Endometrium (tissue), 2 donors: ENCODE results near the gene LAPTM5.

Experiments used
- FAIRE-seq: peaks from 2 replicates; lab custom pipeline; 2012; peaks lifted over from hg19 to GRCh38; lab: Jason Lieb, UNC
- donor health status: control.
- donor health status: control.

Gene LAPTM5

GRCh38 chr1:30728832-30729638, 28.5 kb downstream of the LAPTM5 start:
- no peak for FAIRE-seq

GRCh38 chr1:30728340-30728739, 29.2 kb downstream of the LAPTM5 start:
- no peak for FAIRE-seq

DNA sequence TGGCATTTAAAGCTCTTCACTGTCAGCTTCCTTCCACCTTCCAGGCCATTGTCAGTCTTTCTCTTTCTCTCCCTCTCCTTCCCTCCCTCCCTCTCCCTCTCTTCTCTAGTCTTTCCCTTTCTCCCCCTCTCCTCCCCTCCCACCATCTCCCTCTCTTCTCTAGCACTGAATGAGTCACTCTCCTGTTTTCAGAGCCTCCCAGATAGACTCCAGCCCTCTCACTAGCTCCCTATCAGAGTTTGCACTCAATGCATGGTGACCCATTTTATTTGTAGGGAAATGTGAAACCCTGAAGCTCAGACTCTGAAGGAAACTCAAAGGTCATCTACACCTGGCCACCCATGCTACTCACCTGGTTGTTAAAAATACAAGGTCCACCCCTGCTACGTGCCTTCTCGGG, 29.8 kb downstream of the LAPTM5 start:
- no peak for FAIRE-seq

- FAIRE-seq: no peak
Measured at GRCh38 chr1:30726773-30727684, 30.5 kb downstream of the LAPTM5 start.

GRCh38 chr1:30726236-30726635, 31.3 kb downstream of the LAPTM5 start:
- no peak for FAIRE-seq

GRCh38 chr1:30725450-30726095, 32.0 kb downstream of the LAPTM5 start:
- FAIRE-seq: no peak

DNA sequence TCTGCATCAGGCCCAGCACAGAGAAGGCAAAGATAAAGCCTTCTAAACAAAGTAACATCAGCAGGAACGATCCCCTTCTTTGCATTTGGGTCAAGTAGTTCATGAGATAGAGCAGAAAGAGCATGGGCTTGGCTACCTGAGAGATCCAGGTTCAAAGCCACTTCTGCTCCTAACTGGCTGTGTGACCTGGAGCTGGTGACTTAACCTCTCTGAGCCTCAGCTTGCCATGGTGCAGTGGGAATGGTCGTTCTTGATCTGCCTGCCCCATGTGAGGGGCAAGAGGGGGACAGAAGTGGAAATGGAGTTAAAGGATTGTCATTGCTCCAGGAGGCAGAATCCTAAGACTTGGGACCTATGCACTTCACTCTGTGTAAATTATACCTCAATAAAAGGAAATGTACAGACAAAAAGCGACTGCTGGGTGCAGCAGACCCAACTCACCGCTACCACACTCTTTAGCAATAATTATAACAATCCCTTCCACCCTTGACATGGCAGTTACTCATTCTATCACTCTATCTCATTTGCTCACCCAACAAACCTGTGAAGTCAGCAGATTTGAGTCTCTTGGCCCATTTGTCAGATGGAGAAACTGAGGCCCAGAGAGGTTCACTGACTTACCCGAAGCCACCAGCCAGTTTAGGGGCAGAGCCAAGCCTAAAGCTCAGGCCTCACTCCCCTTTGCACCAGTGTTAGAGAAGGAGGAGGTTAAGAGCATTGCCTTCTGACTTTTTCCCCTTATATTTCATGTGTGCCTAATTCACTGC, 32.7 kb downstream of the LAPTM5 start:
- FAIRE-seq: no peak

GRCh38 chr1:30724175-30724574, 33.4 kb downstream of the LAPTM5 start:
- FAIRE-seq: no peak

DNA sequence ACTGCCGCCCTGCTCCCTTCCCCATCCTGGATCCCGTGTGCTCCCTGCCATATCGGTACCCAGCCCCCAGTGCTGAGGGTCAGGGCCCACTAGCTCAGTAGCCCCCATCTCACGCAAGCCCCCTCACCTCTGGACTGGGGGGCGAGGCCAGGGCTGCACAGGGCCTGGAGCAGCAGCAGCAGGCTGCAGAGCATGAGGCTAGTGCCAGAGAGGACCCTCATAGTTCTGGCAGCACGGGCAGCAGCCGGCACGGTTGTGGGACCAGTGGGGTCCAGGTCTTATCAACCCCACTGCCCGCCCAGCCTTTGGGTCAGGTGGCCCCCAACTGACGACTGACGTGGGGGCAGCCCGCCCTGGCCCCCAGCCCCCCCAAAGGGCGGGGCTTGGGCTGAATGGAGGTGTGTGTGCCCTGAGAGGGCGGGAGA, 34.2 kb downstream of the LAPTM5 start, which contains the start of gene MATN1:
Gene MATN1 (minus strand): TSS at position 255 of the 425 bp plus-strand sequence. CDS start 34 bp downstream, at position 221.
- FAIRE-seq: no peak

DNA sequence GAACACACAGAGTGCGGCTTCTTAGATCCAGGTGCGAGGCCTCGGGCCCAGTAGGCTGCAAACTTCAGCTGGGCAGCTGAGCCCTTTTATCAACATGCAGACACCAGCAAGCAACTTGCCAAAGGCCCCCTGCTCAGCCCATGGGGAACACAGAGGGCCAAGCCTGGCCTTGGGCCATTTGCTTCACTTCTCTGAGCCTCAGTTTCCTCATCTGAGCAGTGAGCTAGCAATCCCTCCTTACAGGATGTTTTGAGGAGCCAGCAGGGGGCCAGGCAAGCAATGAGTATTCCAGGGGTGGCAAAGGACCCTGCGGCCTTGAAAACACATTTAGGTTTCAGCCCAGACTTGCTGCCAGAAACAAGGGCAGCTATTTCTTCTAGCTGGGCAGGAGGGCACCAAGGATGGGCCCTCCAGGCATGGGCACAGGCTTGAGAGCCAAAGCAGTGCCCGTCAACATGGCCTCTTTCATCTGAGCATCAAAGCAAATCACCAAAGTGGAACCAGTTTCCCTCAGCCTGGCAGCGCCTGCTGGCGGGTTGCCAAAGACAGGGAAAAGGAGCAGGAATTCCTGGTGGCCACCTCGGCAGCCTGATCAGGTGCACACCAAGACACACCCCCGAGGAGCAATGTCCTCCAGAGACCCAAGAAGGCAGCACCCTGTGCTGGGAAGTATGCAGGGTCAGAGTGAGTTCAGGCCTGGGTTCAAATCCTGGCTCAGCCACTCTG, 35.6 kb downstream of the LAPTM5 start:
- no peak for FAIRE-seq

GRCh38 chr1:30721341-30721793, 36.2 kb downstream of the LAPTM5 start:
- FAIRE-seq: no peak

- no peak for FAIRE-seq
Measured at GRCh38 chr1:30720271-30721223, 37.0 kb downstream of the LAPTM5 start.

- no peak for FAIRE-seq
Measured at GRCh38 chr1:30719406-30720270, 37.9 kb downstream of the LAPTM5 start.

DNA sequence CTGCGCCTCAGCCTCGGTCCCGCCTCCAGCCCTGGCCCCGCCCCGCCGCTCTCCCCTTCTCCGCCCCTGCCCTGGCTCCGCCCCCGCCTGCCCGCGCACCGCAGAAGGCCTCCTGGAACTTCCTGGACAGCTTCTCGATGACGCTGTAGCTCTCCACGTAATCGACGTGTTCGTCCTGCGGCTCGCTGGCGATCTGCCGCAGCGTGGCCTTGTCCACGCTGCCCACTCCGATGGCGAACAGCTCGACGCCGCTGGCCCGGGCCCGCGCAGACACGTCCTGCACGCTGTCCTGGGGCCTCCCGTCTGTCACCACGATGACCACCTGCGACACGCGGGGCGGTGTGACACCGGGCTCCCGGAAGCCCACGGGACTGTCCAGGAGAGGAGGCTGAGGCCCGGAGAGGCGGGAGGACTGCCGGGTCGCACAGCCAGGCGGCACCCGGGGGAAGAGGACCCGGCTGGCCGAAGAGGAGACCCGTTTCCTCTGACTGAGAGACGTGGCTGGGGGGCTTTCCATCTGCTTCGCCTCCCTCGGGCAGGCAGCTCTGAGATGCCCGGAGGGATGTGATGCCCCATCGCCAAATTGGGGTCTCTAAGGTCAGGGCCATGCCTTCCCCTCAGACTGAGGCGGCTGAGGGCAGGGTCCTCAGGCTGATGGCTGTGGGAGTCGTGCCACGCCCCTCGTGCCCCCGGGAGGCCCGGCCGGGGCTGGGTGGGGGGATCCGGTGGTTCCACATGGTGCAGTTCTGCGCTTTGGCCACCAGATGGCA, 38.8 kb downstream of the LAPTM5 start:
- FAIRE-seq: no peak

DNA sequence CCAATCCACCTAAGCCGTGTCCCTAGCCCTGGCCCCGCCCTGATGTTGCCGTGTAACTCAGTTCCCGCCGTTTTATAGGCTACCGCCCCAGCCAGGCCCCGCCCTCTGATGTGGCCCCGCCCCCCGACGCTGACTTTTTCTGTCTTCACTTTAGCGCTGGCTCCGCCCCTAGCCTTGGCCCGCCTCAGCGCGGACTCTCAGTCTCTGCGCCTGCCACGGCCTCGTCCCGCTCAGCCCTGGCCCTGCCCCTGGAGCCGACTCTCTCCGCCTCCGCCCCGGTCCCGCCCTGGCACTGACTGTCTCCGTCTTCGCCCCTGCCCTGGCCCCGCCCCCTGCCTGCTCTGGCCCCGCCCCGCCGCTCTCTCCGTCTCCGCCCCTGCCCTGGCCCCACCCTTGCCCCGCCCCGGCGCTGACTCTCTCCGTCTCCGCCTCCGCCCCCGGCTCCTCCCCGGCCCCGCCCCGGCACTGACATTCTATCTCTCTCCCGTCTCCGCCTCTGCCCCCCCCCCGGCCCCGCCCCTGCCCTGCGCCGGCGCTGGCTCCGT, 39.4 kb downstream of the LAPTM5 start:
- no peak for FAIRE-seq

DNA sequence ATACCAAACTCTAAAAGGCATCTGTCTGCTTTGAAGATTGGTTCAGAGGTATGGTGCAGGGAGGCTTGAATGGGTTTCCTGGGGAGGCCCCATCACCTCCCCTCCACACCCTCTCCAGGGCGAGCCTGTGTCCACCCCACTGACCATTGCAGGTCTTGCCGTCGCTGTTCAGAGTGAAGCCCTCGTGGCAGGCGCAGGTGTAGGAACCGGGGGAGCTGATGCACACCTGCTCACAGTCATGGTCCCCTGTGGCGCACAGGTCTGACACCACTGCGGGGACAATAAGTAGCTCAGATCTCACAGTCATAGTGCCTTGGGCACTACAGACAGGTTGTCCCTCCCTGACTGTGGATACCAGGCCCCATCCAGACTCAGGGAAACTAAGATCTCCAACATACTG, 40.9 kb downstream of the LAPTM5 start:
- no peak for FAIRE-seq

DNA sequence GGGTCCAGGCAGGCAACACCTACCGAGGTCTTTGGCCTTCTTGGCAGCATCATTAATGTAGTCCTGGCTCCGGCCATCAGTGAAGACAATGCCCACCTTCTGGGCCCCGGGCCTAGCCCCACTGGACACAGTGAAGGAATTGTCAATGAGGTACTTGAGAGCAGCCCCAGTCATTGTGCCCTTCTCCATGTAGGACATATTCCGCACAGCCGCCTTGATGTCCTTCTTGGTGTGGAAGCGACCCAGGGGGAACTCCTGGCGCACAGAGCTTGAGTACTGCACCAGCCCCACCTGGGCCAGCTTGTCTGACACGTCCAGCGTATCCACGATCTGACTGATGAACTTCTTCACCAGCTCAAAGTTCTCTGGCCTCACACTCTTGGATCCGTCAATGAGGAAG, 41.7 kb downstream of the LAPTM5 start:
- FAIRE-seq: no peak

DNA sequence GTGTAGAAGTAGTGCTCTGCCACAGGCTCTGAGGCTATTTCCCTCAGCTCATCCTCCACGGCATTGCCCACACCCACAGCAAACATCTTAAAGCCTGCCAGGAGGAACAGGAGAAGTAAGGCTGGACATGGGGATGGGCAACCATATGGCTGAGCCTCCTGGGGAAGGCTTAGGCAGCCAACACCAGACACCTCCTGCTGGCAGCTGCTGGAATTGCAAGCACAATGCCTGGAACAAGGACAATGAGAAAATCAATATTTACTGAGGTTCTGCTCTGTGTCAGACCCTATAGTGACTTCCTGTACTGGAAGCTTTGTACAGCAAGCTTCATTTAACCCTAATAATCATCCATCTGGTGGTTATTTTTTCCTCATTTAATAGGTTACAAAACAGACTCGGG, 42.4 kb downstream of the LAPTM5 start:
- no peak for FAIRE-seq
